Nephron (organoid): ENCODE results near the gene MYL12A.

Experiments
- H3K27ac Mint-ChIP-seq, 3 experiments: 2 replicates each; pipeline ENCODE4 v1.8.0; 2020; ENCODE audit warnings: mixed read lengths in 3 of 3, mild to moderate bottlenecking in 2 of 3, moderate library complexity in 1 of 3
- H3K27me3 Mint-ChIP-seq: 2 replicates; pipeline ENCODE4 v1.8.0; 2021; ENCODE audit warnings: low read depth, mild to moderate bottlenecking, moderate library complexity, mixed read lengths
- H3K36me3 Mint-ChIP-seq: 2 replicates; pipeline ENCODE4 v1.8.0; 2020; ENCODE audit warnings: low read depth, mixed read lengths
- H3K4me1 Mint-ChIP-seq: 2 replicates; pipeline ENCODE4 v1.8.0; 2020; ENCODE audit warnings: mixed read lengths
- H3K4me3 Mint-ChIP-seq, 3 experiments: 2 replicates each; pipeline ENCODE4 v1.8.0; 2020; ENCODE audit warnings: mild to moderate bottlenecking in 3 of 3, mixed read lengths in 3 of 3, moderate library complexity in 2 of 3
- H3K9me3 Mint-ChIP-seq: 2 replicates; pipeline ENCODE4 v1.8.0; 2020; ENCODE audit warnings: mixed read lengths
- TF ChIP-seq, protein P1 (sequence below), 3 experiments: fragments of 200-600 bp; sonication (generic); IDR thresholded peaks; one replicate each; pipeline ENCODE4 v1.5.0; 2021; ENCODE audit warnings: antibody characterized with exemption in 3 of 3; ENCODE audit not compliant: unreplicated experiment in 3 of 3

The MYL12A gene

DNA sequence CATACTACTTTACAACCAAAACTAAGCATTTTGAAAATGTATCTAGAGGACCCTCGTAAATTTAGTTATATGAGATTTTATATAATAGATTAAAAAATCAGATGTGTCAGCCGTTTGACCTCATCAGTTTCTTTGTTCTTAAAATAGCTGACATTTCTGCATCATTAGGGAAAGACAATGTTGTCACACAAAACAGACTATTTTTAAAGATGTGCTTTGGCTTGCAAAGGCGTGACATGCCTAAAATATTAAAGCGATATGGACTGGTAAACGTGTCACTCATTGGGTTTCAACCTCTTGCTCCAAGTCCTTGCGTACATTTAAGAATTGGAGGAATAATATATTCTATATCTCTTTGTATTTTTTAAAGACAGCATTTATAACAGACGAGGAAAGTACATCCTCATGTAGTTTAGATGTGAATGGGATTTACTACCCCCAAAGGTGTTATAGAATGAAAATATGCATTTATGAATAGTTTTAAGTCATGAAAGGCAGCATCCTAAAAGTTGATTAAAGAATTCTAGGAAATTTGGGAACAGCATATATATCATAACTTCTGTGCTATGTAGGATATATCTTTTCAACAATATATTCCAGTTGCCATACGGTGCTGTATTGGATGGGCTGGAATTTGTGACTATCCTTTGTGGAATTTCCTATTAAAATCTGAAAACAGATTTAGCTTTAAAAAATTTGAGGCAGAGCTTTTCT, 3.8 kb downstream of the MYL12A start:
- H3K36me3 Mint-ChIP-seq = peaks cover 50% of the 10 kb centered on the region
- peak overlapping the region in 1 of 3 experiments; percentile 54 for H3K4me3 Mint-ChIP-seq
- no peaks in the 10 kb centered on the region for H3K9me3 Mint-ChIP-seq
- no peaks in the 10 kb centered on the region for H3K27me3 Mint-ChIP-seq
- TF ChIP-seq, protein P1, sequence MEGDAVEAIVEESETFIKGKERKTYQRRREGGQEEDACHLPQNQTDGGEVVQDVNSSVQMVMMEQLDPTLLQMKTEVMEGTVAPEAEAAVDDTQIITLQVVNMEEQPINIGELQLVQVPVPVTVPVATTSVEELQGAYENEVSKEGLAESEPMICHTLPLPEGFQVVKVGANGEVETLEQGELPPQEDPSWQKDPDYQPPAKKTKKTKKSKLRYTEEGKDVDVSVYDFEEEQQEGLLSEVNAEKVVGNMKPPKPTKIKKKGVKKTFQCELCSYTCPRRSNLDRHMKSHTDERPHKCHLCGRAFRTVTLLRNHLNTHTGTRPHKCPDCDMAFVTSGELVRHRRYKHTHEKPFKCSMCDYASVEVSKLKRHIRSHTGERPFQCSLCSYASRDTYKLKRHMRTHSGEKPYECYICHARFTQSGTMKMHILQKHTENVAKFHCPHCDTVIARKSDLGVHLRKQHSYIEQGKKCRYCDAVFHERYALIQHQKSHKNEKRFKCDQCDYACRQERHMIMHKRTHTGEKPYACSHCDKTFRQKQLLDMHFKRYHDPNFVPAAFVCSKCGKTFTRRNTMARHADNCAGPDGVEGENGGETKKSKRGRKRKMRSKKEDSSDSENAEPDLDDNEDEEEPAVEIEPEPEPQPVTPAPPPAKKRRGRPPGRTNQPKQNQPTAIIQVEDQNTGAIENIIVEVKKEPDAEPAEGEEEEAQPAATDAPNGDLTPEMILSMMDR (IDR thresholded peaks at IDR 0.05; ENCODE audit: unreplicated experiment in 3 of 3) = no peak
- peak overlapping the region in 1 of 3 experiments; percentile 48 for H3K27ac Mint-ChIP-seq
- H3K4me1 Mint-ChIP-seq = peaks cover 43% of the 10 kb centered on the region

DNA sequence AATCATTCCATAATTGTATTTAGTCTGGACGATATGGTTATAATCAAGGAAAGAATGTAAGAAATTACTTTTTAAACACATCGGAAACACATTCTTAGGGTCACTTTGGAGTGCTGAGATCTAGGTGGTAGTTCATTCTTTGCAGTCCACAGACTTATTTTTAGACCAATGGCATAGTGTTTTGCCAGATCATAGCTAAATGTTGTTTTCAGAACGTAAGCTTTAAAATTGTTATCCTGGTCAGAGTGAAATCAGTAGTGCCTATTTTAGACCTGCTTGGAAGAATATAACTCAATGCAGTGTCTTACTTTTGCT, 4.3 kb downstream of the MYL12A start:
- peak overlapping the region in 1 of 3 experiments; percentile 48 for H3K27ac Mint-ChIP-seq
- H3K4me1 Mint-ChIP-seq = peaks cover 48% of the 10 kb centered on the region
- TF ChIP-seq, protein P1 (IDR thresholded peaks at IDR 0.05; ENCODE audit: unreplicated experiment in 3 of 3) = no peak
- peak overlapping the region in 2 of 3 experiments; percentile 13 to 54 for H3K4me3 Mint-ChIP-seq
- no peaks in the 10 kb centered on the region for H3K27me3 Mint-ChIP-seq
- H3K9me3 Mint-ChIP-seq = no peaks in the 10 kb centered on the region
- H3K36me3 Mint-ChIP-seq = peaks cover 54% of the 10 kb centered on the region

DNA sequence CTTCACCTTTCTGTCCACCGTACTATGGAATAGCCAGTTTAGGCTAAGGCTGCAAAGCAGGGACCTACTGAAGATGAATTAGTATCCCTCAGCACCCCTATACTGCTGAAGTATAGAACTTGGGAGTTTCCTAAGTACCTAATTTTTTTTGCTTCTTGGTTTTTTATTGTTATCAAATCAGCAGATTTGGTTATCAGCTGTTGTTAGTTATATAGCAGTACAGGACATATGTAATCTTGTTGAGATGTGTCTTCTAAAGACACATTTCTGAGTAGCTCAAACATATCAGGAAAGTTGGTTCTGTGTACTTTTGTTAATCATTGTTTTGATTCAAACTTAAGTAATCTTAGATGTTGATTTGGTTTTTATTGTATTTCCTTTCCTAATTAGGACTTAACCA, 5.2 kb downstream of the MYL12A start:
- TF ChIP-seq, protein P1 (IDR thresholded peaks at IDR 0.05; ENCODE audit: unreplicated experiment in 3 of 3) = no peak
- Mint-ChIP-seq H3K4me3 (no peak overlapping the region), H3K27ac (no peak overlapping the region), H3K4me1 (peaks cover 52% of the 10 kb centered on the region), H3K27me3 (no peaks in the 10 kb centered on the region), H3K9me3 (no peaks in the 10 kb centered on the region), H3K36me3 (peaks cover 63% of the 10 kb centered on the region)

DNA sequence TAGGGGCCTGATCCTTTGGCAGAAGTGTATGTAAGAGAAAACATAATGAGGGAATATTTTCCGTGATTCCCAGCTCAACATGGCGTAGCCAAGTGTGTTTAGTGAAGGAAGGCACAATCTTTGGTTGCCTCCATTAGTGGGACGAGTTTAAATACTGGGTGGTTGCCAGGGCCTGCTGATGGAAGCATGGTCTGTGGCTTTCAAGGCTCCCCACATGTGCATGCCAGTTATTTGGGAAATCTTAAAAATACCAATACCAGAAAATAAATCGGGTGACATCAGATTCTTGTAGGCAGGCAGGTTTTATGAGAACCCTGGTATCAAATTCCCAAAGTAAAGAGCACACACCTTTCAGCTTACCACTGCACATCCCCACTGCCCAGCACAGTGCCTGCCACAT, 7.1 kb downstream of the MYL12A start:
- Mint-ChIP-seq H3K36me3 (peaks cover 71% of the 10 kb centered on the region), H3K27ac (no peak overlapping the region), H3K27me3 (no peaks in the 10 kb centered on the region), H3K4me1 (peaks cover 51% of the 10 kb centered on the region), H3K9me3 (no peaks in the 10 kb centered on the region), H3K4me3 (no peak overlapping the region)
- TF ChIP-seq, protein P1 (IDR thresholded peaks at IDR 0.05; ENCODE audit: unreplicated experiment in 3 of 3) = no peak

DNA sequence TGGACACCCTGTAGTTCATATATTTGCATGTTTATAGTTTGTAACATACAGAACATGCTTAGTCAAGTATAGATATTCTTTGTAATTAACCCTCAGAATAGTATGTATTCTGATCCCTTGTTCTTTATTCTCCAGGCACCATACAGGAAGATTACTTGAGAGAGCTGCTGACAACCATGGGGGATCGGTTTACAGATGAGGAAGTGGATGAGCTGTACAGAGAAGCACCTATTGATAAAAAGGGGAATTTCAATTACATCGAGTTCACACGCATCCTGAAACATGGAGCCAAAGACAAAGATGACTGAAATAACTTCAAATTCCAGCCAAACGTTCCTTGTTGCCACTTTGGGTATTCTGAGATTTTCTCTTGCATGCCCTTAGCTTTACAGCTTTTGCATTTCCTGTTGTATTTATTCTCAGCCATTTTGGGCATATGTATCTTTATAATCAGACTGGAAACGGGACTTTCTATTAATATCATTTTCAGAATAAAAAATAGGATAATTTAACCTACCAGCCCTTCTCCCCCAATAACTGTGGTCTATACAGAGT, 8.1 kb downstream of the MYL12A start:
- Mint-ChIP-seq H3K27me3 (no peaks in the 10 kb centered on the region), H3K9me3 (no peaks in the 10 kb centered on the region), H3K27ac (peak overlapping the region; percentile 4 to 41 (median 14)), H3K4me3 (no peak overlapping the region), H3K4me1 (peaks cover 49% of the 10 kb centered on the region), H3K36me3 (peaks cover 66% of the 10 kb centered on the region)
- TF ChIP-seq, protein P1 (IDR thresholded peaks at IDR 0.05; ENCODE audit: unreplicated experiment in 3 of 3) = no peak
